LHCN-M2 (cell line): ENCODE measurements around the gene POU2AF3. TPM values are rescaled to one million over a fixed set of nuclear protein-coding genes. Genes with fewer than 3 reads are reported as not detected.
"Not testable (repeated sequence)": the region's sequence is repeated elsewhere in the genome, so short reads cannot be mapped to it uniquely, and the experiment has no call there.

Experiments used
- DNase-seq: peaks from one replicate; pipeline ENCODE4 v3.0.0-alpha.2; 2012; ENCODE audit warnings: low read depth
- total RNA-seq: library from RNA; depleted of rRNA; stranded (reverse); fragments of >200 nt; gene quantifications from 2 replicates; pipeline ENCODE4 v1.2.3, GENCODE V29; 2014

Gene POU2AF3
- total RNA-seq, 1 experiment from 2014 or later, result not detected

DNA sequence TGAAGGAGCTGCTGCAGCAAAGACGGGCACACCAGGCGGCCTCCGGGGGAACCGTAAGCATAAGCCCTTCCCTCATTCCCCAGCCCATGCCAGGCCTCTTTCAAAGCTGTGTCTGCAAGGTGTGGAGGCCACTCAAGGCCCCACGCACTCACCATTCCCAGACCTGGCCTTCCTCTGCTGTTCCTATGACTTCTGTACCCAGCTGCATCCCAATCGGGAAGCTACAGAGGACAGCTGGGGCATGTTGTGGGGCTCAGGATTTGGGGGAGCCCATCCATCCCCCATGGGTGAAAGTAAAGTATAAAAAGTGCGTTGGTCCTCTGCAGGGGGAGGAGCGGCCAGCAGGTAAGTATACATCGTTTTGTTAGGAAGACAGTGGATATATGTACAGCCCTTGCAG is 2.2 kb downstream of the POU2AF3 start:
- DNase-seq, result no peak

DNA sequence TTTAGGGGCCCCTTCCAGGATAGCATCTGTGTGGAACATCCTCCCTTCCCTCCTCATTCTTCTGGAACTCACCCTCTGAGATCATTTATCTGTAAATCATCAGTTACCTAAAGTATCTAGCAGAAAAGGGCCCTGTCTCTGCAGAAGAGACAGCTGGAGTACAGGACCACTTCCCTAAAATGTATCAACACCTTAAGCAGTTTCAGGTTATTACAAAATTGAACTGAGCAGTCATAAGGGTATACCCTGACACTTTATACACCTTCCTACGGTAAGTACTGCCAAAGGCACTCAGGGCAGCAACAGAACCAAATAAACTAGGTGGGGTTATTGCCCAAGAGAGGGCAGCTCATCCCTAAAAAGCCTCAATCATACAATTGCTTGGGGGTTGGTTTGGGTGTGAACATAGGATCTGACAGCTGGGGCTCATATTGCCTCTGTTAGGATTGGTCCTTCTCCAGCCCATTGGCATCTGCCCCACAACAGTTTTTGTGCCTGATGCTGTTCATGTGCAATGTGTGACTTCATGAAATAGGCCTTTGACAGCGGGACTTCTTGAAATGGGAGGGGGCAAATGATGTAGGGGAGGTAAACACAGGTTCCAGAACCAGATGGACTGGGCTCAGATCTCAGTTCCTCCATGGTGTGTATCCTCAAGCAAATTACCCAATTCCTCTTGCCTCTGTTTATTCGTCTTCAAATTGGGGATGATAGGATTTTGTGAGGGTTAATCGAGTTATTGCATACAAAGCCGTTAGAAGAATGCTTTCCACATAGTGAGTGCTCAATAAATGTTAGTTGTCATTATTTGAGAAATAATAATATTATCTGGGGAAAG is 2.9 kb downstream of the POU2AF3 start:
- DNase-seq, result no peak

DNA sequence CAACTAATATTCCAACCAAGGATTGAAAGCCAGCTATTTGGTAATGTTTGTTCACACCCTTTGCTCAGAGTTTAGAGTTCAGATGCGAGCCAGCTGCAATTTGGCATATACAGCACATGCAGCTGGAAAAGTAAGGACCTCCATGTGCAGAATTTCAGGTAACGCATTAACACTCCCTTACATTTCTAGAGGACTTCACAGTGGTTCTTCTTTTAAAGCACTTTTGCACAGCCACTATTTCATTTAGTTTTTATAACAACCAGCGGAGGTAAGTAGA is 3.4 kb downstream of the POU2AF3 start:
- DNase-seq, result no peak

GRCh38 chr11:111302298-111302697 is 4.0 kb downstream of the POU2AF3 start:
- no peak for DNase-seq

DNA sequence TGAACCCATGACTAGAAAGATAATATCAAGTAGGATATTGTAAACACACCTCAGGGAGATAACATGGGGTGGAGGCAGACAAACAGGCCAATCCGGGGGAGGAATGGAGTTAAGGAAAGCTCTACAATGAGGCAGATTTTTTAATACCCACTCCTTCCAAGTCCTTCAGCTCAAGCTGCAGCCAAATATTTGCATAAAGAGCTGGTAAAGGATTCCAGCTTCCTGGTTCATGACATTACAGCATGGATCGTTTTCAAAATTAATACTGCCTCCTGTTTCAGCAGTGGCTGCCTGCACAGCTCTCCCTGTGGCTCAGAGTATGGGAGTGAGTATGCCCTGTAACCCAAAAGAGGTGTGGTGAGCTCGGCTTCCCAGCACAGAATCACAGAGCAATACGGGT is 5.1 kb downstream of the POU2AF3 start:
- no peak for DNase-seq

DNA sequence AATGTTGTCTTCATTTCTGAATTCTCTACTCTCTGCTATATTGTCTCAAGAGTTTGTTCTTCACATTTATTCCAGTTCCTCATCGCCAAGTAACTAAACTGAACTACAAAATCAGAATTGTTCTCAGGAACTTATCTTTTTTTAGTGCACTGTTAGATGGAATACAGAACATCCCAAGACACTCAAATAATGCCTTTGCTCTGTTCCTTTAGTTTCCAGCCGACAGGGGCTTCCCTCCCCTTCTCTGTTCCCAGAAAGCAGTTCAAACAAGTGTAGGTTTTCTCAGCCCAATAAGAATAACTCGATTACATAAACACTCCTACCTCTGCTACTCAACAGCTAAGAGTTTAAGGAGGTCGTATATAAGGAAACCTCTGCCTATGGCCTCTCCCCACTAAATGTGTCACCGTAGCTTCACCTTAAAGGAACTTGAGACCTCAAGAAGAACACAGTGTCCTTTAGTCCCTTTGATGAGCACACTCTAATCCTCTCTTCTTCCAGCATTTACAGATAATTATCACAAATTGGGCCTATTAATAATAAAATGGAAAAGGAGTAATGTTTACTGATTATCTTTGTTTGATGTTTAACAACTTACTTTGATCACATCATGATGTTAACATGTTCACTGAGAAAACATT is 6.9 kb downstream of the POU2AF3 start:
- no peak for DNase-seq

DNA sequence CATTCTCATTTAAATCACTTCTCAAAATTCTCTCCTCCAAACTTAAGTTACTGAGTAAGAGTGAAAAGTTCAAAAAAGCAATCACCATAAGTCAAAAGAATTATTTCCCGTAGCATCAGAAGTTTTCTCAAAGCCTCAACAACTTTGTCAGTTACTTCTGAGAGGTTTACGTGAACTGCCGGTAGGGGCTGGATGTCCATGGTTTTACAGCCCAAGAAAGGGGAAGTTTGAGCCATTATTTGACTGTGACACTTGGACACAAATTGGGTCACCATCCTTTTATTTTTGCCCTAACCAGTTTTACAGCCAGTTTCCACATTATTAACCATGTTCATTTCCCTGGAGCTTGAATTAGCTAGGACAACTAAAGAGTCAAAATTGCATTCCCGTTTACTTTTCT is 7.5 kb downstream of the POU2AF3 start:
- no peak for DNase-seq

GRCh38 chr11:111306321-111306720 is 8.0 kb downstream of the POU2AF3 start:
- no peak for DNase-seq

DNA sequence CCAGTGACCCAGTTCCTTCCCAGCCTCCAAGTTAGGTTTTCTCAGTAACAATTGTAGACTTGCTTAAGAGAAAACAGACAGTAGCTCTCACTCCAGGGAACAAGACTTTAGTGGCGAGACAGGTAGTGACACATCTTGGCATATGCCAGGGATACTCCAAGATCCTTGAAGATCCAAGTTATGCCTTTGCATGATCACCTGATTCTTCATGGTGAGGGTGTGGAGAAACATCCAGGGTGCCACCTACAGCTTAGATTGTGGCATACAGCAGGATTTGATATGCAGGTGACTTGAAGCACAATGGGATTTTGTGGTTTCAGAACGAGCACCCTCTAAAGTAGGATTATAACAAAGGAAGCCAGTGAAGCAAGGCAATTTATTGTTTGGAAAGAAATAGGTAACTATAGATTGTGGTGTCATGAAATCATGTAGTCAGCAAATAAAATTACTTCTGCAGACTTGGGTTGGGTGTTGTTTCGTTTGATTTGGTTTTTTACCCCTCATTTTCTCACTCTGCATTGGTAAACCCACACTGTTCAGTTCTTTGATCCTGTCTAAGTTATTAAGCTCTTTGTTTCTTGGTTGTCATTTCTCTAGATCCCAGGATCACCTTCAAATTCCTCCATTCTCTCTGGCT is 9.2 kb downstream of the POU2AF3 start:
- no peak for DNase-seq

DNA sequence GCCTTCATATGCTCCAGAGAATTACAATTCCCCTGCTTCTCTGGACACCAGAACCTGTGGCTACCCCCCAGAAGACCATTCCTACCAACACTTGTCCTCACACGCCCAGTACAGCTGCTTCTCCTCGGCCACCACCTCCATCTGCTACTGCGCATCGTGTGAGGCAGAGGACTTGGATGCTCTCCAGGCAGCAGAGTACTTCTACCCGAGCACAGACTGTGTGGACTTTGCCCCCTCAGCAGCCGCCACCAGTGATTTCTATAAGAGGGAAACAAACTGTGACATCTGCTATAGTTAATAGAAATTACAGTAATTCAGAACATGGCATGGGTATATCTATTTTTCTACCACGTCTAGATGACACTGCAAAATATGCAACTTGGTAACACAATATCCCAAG is 9.8 kb downstream of the POU2AF3 start:
- no peak for DNase-seq

GRCh38 chr11:111309215-111309915 is 11.0 kb downstream of the POU2AF3 start:
- no peak for DNase-seq

GRCh38 chr11:111310088-111310487 is 11.7 kb downstream of the POU2AF3 start:
- DNase-seq, result no peak

DNA sequence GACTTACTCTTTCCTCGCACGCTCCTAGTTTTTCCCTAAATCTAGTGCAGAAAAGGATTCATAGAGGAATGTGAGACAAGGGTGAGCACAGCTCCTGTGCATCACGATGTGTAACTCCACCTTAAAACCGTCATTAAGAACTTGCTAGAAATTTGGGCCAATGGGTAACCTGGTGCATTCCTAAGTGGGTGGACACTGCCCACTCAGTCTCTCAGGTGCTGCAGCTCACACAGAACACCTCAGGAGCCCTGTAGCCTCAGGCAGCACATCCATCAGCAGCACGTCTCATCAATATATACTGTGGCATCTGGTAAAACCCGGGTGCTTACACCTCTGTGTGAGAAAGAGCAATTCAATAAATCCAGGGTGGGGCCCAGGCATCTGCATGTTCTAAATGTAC is 12.4 kb downstream of the POU2AF3 start:
- no peak for DNase-seq

DNA sequence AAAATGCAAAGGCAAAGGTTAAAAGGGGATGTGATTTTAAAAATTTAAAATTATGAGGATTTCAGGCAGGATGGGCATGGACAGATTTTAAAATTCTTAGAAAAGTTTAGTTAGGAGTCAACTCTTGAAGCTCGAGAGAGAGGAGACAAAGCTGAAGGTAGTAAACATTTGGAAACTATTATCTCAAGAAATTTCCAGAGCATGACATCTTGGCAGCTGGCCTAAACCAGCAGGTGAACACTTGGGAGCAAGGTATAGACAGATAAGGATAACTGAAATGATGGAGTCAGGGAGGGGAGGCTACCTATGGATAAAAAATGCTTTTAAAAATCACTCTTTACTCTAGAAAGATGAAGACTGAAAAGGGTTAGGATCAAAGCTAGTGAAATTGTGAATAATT is 13.7 kb downstream of the POU2AF3 start:
- DNase-seq, result no peak

DNA sequence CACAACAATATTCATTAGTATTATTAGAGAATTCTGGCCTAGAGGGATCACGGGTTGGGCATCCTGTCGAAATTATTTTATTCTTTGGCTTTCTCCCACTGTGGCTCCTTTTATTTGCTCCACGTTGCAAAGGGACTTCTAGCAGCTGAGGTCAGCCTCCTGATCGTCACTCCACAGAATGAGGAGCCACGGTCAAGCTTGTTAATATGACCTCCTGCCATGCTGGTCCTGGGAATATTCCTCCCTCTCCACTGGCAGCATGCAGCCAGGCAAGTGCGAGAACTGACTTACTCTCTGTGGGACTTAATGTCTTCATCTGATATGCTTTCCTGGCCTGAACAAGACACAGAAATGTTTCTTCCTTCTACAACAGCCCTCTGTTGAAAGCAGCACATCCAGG is 20.9 kb downstream of the POU2AF3 start:
- DNase-seq, result no peak

GRCh38 chr11:111320199-111320598 is 21.9 kb downstream of the POU2AF3 start:
- not testable (repeated sequence) for DNase-seq

GRCh38 chr11:111320728-111321568 is 22.6 kb downstream of the POU2AF3 start:
- DNase-seq, result no peak

DNA sequence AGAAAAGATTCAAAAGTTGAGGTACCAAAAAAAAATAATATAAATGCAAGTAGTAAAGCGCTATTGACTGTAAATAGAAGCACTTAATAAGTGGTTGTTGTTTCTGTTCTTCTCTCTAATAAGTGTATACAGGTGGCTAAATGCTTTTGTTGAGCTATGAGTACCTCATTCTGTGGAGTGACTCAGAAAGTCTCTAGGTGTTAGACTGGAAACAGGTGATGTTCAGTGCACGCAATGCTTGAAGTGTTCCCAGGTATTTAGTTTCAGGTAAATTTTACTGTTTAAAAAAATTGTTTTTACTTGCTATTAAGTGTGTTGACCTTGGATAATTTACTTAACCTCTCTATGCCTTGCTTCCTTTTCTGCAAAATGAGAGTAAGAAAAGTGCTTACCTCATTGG is 24.2 kb downstream of the POU2AF3 start:
- no peak for DNase-seq

- peak; percentile 15 for DNase-seq
Observed at GRCh38 chr11:111324277-111324720, 26.0 kb downstream of the POU2AF3 start.

DNA sequence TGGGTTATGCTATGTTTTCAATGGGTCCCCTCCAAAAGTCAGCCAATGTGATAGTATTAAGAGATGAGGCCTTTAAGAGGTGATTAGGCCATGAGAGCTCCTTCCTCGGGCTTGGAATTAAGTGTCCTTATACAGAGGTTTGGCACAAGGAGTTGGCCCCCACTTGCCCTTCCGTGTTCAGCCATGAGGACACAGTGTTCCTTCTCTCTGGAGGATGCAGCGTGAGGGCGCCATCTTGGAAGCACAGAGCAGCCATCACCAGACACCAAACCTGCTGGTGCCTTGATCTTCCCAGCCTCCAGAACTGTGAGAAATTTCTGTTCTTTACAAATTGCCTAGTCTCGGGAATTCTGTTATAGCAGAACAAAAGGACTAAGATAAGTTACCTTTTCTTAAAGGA is 26.9 kb downstream of the POU2AF3 start:
- DNase-seq, result no peak

GRCh38 chr11:111326824-111327223 is 28.5 kb downstream of the POU2AF3 start:
- DNase-seq, result no peak
